ENCODE data around the gene STXBP6.

GRCh38 chr14:24766434-24766833 lies 283.5 kb downstream of the STXBP6 start:
- no peak for TF ChIP-seq POLR2A (IDR thresholded peaks at IDR 0.05; ENCODE audit: low read depth, low read length)
- no peak for TF ChIP-seq TAF1 (IDR thresholded peaks at IDR 0.05; ENCODE audit: borderline replicate concordance, low read depth, low read length)

Data from GM12892 (cell line).